Skeletal muscle tissue (tissue), 4 donors: ENCODE measurements around the gene SCLY. TPM values are rescaled to one million over a fixed set of nuclear protein-coding genes. Genes with fewer than 3 reads are reported as not detected.

ENCODE experiments used
- H3K27ac ChIP-seq: one replicate; pipeline ENCODE4 v1.7.0; 2013; ENCODE audit warnings: mild to moderate bottlenecking, low read depth, low read length, inconsistent platforms
- H3K27me3 ChIP-seq, 3 donors: one replicate each; pipeline ENCODE4 v1.7.0; 2013; ENCODE audit warnings: low read length in 3 of 3; ENCODE audit not compliant: control insufficient read depth in 3 of 3, insufficient read depth in 3 of 3
- H3K36me3 ChIP-seq, 3 donors: one replicate each; pipeline ENCODE4 v1.7.0; 2013; ENCODE audit warnings: low read length in 3 of 3; ENCODE audit not compliant: control insufficient read depth in 3 of 3, insufficient read depth in 3 of 3
- H3K4me1 ChIP-seq, 3 donors: one replicate each; pipeline ENCODE4 v1.7.0; 2013; ENCODE audit warnings: low read length in 3 of 3, mild to moderate bottlenecking in 3 of 3; ENCODE audit not compliant: control insufficient read depth in 3 of 3, insufficient read depth in 3 of 3
- H3K4me3 ChIP-seq, 3 donors: one replicate each; pipeline ENCODE4 v1.7.0; 2013; ENCODE audit warnings: low read length in 3 of 3
- H3K9ac ChIP-seq, 3 donors: one replicate each; pipeline ENCODE4 v1.7.0; 2013; ENCODE audit warnings: low read length in 3 of 3, mild to moderate bottlenecking in 3 of 3, moderate library complexity in 2 of 3, low read depth in 1 of 3
- H3K9me3 ChIP-seq, 3 donors: one replicate each; pipeline ENCODE4 v1.7.0; 2013; ENCODE audit warnings: low read length in 3 of 3; ENCODE audit not compliant: control insufficient read depth in 3 of 3
- total RNA-seq: library from RNA; depleted of rRNA; stranded (reverse); fragments of >200 nt; gene quantifications from one replicate; pipeline ENCODE4 v1.2.3, GENCODE V29; 2014
- donor health status: Osteomylitis.

The SCLY gene
- total RNA-seq, 1 donor from 2014 or later, result 11.5 TPM

DNA sequence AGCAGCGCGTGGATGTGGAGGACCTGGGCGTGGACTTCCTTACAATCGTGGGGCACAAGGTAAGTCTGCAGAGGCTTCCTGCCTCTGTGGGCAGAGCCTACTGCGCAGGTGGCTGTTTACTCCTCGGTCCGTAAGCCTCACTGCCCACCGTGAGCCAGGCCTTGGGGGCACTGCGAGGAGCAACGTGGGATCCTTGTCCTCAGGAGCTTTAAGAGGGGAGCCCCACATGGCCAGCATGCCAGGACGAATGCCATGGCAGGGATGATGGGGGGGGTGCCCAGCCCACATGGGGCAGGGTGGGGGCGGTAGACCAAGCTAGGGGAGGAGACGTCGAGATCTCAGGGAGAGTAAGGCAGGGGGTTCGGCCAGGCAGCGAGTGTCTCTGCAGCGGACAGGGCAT is 21.4 kb downstream of the SCLY start:
- no peak overlapping the region for H3K27ac ChIP-seq
- H3K9ac ChIP-seq, result no peak overlapping the region
- H3K27me3 ChIP-seq, result no peaks in the 10 kb centered on the region
- H3K9me3 ChIP-seq, result no peaks in the 10 kb centered on the region
- H3K4me3 ChIP-seq, result no peak overlapping the region
- peaks cover 20 to 24% (median 23%) of the 10 kb centered on the region in 3 donors for H3K36me3 ChIP-seq
- H3K4me1 ChIP-seq, result no peaks in the 10 kb centered on the region

DNA sequence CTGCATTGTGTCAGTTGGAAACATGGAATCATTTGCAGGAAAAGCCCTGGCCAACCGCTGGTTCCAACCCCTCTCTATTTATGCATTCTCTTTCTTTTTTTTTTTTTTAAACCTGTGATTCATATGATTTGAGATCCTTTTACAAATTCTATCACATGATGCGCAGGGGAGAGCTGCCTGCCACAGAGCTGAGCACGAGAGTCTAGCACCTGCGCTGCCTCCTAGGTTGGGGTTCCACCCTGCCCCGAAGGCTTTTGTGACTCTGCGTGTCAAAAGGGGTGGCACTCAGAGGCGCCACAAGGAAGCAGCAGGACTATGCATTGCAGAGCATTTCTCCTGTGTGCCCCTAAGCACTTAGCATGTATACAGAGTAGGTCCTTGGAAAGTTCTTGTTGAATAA is 22.0 kb downstream of the SCLY start:
- Histone ChIP-seq H3K4me3 (no peak overlapping the region), H3K9me3 (no peaks in the 10 kb centered on the region), H3K27ac (no peak overlapping the region), H3K9ac (no peak overlapping the region), H3K27me3 (no peaks in the 10 kb centered on the region), H3K36me3 (peaks cover 20 to 24% (median 23%) of the 10 kb centered on the region in 3 donors), H3K4me1 (no peaks in the 10 kb centered on the region)

DNA sequence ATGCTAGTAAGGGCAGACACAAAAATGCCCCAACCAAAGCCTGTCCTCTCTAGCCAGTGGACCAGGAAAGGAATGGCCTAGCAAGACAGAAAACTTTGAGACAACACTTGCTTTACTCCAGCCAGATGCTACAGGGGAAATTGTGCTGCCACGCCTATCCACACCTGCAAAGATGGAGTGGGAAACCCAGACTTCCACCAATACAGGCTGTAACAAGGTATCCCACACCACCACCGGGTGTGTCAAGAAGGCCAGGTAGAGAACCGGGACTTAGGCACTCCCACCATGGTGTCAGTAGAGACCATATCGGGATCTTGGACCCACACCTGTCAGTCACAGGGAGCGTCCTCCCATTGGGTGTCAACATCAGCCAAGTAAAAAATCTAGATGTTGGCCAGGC is 23.1 kb downstream of the SCLY start:
- no peaks in the 10 kb centered on the region for H3K4me1 ChIP-seq
- no peak overlapping the region for H3K9ac ChIP-seq
- H3K36me3 ChIP-seq, result peaks cover 20 to 24% (median 23%) of the 10 kb centered on the region in 3 donors
- no peak overlapping the region for H3K27ac ChIP-seq
- no peaks in the 10 kb centered on the region for H3K9me3 ChIP-seq
- H3K4me3 ChIP-seq, result no peak overlapping the region
- H3K27me3 ChIP-seq, result no peaks in the 10 kb centered on the region

DNA sequence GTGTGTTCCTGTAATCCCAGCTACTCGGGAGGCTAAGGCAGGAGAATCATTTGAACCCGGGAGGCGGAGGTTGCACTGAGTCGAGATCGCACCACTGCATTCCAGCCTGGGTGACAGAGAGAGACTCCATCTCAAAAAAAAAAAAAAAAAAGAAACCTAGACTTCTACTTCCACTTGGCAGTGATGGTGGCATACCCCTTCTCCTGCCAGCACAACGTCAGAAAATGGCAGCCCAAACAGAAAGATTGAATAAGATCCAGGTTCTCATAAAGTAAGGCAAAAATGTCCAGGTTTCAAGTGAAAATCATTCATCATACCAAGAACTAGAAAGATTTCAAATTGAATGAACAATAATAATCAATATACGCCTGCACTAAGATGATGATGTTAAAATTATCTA is 24.0 kb downstream of the SCLY start:
- Histone ChIP-seq H3K27ac (no peak overlapping the region), H3K9me3 (no peaks in the 10 kb centered on the region), H3K27me3 (no peaks in the 10 kb centered on the region), H3K36me3 (peaks cover 20 to 24% (median 23%) of the 10 kb centered on the region in 3 donors), H3K9ac (no peak overlapping the region), H3K4me3 (no peak overlapping the region), H3K4me1 (no peaks in the 10 kb centered on the region)

DNA sequence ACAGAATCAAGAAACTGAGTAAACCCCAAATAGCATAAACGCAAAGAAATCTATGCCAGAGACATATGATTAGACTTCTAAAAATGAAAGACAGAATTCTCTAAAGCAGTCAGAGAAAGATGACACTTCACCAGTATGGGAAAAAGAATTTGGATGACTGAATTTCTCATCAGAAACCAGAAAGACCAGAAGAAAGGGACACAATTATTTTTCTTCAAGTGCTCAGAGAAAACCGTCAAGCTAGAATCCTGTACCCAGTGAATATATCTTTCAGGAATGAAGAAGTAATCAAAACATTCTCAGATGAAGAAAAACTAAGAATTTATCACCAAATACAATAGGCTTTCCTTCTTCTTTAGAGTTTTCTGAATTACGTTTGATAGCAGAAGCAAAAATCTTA is 25.1 kb downstream of the SCLY start:
- no peak overlapping the region for H3K4me3 ChIP-seq

DNA sequence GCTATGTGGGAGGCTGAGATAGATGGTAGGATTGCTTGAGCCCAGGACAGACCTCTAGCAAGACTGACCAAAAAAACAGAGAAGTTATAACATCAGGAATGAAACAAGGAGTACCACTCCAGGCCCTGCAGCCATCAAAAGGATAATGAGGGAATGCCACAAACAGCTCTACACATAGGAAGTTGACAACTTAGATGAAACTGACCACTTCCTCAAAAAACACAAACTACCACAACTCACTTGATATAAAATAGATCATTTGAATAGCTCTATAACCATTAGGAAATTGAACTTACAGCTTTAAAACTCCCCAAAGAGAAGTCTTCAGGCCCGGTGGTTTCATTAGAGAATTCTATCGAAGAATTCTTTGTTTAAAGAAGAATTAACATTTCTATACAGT is 26.4 kb downstream of the SCLY start:
- Histone ChIP-seq H3K9me3 (no peaks in the 10 kb centered on the region), H3K36me3 (peaks cover 11 to 17% (median 16%) of the 10 kb centered on the region in 3 donors), H3K27ac (no peak overlapping the region), H3K4me3 (no peak overlapping the region), H3K9ac (no peak overlapping the region), H3K27me3 (no peaks in the 10 kb centered on the region), H3K4me1 (no peaks in the 10 kb centered on the region)

More for the DNA sequence above, 25.1 kb downstream of the SCLY start:
- H3K27me3 ChIP-seq, result no peaks in the 10 kb centered on the region
- H3K36me3 ChIP-seq, result peaks cover 20 to 25% (median 24%) of the 10 kb centered on the region in 3 donors
- no peak overlapping the region for H3K27ac ChIP-seq
- H3K9me3 ChIP-seq, result no peaks in the 10 kb centered on the region
- no peaks in the 10 kb centered on the region for H3K4me1 ChIP-seq
- no peak overlapping the region for H3K9ac ChIP-seq

DNA sequence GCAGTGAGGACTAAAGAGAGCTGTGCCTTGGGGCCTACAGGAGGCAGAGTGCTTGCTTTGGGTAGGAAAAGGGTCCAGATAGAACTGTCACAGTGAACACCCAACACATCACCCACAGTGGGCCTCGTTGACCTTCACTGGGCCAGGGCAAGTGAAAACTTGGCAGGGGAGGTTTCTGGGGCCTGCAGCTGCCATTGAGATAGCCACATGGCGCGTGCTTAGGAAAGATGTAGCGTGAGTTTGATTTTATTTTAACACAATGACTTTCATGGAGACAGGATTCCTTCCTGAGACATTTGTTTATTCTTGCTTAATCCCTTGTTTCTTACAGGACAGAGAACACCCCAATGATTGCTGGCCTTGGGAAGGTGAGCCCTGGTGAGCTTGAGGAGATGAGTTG is 30.1 kb downstream of the SCLY start:
- Histone ChIP-seq H3K27ac (no peak overlapping the region), H3K4me1 (no peaks in the 10 kb centered on the region), H3K9me3 (no peaks in the 10 kb centered on the region), H3K27me3 (no peaks in the 10 kb centered on the region), H3K36me3 (peaks cover 0 to 3% (median 2%) of the 10 kb centered on the region in 3 donors), H3K9ac (no peak overlapping the region), H3K4me3 (no peak overlapping the region)

DNA sequence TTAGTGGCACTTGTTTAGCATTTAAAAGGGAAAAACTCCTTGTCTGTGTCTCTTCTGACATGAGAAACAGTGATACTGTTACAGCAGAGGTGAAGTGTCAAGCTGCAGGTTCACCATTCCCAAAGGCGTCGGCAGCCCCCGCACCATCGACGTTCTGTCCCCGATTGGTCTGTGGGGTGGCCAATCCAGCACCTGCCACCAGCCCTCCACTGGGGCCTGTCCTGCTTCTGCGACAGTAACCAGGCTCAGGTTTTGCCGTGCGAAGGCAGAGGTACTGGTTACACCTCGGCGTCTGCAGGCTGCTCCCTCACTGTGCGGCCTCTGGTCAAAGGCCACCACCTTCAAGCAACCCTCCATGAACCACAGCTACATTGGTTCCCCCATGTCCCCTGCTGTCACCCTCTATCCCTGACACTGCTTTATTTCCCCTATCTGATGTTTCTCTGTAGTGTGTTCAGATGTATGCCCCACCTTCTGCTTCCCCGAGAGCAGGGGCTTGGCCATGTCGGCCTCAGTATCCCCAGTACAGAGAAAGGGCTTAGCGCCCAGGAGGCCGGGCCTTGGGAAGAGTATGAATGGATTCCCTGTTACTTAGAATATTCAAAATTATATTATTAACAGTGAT is 30.7 kb downstream of the SCLY start:
- H3K9me3 ChIP-seq, result no peaks in the 10 kb centered on the region
- H3K4me3 ChIP-seq, result no peak overlapping the region
- H3K27ac ChIP-seq, result no peak overlapping the region
- peaks cover 0 to 3% (median 2%) of the 10 kb centered on the region in 3 donors for H3K36me3 ChIP-seq
- H3K4me1 ChIP-seq, result no peaks in the 10 kb centered on the region
- H3K27me3 ChIP-seq, result no peaks in the 10 kb centered on the region
- H3K9ac ChIP-seq, result no peak overlapping the region

DNA sequence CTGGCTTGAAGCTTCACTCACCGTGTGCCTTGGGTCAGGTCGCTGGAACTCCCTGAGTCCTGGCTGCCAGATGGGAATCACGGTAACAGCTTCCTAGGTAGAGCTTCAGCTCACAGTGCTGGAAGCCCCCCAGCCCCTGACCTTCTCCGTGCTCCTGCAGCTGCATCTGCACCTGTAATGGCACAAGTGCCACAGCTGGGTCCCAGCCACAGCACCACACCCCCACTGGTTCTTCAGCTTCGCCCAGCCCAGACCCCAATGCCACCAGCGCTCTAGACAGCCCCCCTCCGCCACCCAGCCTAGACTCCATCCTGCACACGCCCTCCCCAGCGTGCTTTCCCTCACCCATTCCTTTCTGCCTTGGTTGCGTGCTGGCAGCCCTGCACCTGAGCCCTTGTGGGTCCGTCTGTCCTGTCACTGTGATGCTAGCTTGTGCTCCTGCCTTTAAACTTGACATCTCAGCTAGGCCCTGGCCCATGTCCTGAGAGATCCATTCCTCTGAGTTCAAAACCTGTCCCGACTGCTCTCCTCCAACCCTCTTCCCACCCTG is 31.8 kb downstream of the SCLY start:
- no peak overlapping the region for H3K27ac ChIP-seq
- no peaks in the 10 kb centered on the region for H3K27me3 ChIP-seq
- H3K9ac ChIP-seq, result no peak overlapping the region
- no peaks in the 10 kb centered on the region for H3K4me1 ChIP-seq
- peaks cover 0 to 3% (median 2%) of the 10 kb centered on the region in 3 donors for H3K36me3 ChIP-seq
- no peak overlapping the region for H3K4me3 ChIP-seq
- H3K9me3 ChIP-seq, result no peaks in the 10 kb centered on the region

DNA sequence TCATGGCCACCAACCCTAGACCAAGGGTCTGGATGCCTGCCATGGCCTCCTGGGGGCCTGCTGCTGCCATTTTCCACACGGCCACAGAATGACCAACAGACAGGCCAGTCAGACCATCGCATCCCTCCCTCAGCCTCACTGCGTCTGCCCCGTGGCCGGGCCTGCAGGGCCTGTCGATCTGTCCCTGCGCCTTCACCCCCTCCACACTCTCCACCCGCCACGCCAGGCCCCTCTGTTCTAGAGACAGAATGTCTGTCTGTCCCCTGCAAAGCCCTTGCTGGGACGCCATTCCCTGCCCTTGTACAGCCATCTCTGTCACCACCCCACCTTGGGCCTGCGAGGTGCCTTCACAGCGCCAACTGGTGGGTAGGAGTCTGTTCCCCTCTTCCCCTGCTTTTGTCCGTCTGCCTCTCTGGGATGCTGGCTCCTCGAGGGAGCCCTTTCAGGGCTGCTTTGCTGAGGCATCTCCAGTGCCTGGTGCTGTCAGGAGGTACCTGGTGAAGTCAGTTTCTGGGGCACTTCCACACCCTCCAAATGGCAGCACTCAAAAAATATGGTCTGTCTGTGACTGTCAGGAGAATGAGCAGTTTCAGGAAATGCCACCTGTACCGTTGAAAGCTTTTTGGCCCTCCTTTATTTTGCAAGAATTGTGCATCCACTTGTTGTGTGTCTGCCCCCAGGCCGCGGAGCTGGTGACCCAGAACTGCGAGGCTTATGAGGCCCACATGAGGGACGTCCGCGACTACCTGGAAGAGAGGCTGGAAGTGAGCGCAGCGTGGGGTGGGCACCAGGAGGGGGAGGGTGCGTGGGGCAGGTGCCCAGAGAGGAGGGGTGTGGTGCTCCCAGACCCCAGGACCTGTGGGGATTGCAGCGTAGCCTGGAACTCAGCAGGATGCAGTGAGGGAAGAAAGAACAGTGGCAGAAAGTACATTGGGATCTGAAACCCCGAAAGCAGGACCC is 32.7 kb downstream of the SCLY start:
- Histone ChIP-seq H3K9ac (no peak overlapping the region), H3K4me3 (no peak overlapping the region), H3K4me1 (no peaks in the 10 kb centered on the region), H3K27me3 (no peaks in the 10 kb centered on the region), H3K9me3 (no peaks in the 10 kb centered on the region), H3K36me3 (peaks cover 0 to 3% (median 2%) of the 10 kb centered on the region in 3 donors), H3K27ac (no peak overlapping the region)
